Islet precursor cell (in vitro differentiated cells): ENCODE results near the gene ZHX3.

Source experiments
- DNase-seq: peaks from one replicate; pipeline ENCODE4 v3.0.0-alpha.2; 2018

The ZHX3 gene

DNA sequence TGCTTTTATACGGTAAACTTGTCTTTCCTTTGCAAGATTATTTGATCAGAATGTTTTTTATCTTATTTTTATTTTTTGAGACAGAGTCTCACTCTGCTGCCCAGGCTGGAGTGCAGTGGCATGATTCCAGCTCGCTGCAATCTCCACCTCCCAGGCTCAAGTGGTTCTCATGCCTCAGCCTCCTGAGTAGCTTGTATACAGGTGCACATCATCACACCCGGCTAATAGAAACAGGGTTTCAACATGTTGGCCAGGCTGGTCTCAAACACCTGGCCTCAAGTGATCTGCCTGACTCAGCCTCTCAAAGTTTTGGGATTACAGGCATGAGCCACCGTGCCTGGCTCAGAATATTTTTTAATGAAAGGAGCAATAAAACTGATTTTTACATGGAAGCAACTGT lies 14.2 kb upstream of the ZHX3 start:
- DNase-seq, result no peak

DNA sequence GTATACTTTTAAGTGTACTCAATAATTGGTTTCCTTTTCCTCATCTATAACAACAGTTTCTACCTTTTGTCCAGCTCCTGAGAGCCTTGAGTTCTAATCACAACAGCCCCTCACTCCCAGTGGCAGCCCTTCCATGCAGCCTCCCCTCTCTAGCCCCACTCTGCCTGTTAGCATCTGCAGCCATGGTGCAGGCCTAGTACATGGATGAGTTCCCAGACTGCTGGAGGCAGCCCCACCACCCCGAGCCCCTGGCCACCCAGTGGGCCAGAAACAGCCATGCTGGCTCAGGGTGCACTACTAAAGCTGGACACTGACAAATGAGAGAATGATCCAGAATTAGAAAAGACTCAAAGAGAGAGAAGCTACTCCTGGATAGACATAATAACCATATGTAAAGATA lies 13.4 kb upstream of the ZHX3 start:
- no peak for DNase-seq

DNA sequence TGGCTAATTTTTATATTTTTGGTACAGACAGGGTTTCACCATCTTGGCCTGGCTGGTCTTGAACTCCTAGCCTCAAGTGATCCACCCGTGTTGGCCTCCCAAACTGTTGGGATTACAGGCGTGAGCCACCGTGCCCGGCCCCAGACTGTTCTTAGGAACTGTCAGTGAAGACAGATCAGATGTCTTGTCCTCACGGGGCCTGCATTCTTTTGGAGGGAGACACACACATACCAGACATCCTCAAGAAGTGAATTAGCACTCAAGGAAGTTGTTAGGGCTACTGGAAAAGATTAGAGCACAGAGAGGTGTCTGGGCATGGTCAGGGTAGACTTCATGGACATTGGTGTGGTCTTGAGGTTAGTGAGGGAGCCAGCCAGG lies 12.8 kb upstream of the ZHX3 start:
- peak; percentile 87 for DNase-seq

- peak; percentile 95 for DNase-seq
Observed at GRCh38 chr20:41329435-41330342, 12.2 kb upstream of the ZHX3 start.

DNA sequence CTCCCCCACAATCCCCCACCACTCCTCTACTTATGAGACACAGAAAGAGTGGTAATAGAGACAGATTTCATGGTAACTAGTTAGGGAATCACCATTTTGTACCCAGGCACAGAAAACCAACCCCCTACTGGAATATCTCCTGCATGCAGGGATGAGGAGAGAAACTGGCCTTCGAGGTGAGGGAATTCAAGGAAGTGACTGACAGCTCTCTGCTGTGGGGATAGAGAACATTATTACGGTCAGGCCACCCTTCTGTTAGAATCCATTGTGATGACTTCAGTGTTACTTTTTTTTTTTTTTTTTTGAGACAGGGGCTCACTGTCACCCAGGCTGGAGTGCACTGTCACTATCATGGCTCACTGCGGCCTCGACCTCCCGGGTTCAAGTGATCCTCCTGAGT lies 9.6 kb upstream of the ZHX3 start:
- no peak for DNase-seq

DNA sequence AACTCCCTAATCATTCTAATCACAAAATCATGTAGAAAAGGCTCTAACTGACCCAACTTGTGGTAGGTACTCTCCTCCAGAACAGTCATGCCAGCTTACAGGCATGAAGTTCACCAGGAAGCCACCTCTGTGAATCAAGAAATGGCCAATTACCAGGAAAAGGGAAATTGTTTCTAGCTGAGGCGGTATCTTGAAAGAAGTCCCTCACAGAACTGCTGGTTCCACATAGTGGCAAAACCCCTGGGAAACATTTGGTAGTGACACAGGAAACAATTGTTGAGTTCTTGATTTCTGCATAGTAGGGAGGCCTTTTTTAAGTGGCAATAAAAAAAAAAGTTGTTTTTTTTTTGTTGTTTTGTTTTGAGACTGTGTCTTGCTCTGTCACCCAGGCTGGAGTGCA lies 3.4 kb upstream of the ZHX3 start:
- no peak for DNase-seq

- no peak for DNase-seq
Observed at GRCh38 chr20:41320441-41320840, 2.9 kb upstream of the ZHX3 start.

DNA sequence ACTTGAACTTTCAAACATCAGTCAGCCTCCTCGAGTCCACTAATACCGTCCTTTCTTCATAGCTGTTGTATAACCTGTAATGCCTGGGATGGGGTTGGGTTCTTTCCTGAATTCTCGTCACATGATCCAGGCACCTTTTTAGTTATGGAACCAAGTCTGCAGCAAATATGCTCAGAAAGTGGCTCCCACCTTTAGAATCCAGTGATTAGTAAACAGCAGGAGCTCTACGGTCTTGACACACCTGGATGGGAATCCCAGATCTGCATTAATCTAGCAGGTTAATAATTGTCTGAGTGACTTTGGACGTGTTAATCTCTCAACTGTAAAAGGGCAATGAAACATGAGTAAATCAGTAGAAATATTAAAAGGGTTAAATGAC lies 729 bp upstream of the ZHX3 start:
- DNase-seq, result no peak

DNA sequence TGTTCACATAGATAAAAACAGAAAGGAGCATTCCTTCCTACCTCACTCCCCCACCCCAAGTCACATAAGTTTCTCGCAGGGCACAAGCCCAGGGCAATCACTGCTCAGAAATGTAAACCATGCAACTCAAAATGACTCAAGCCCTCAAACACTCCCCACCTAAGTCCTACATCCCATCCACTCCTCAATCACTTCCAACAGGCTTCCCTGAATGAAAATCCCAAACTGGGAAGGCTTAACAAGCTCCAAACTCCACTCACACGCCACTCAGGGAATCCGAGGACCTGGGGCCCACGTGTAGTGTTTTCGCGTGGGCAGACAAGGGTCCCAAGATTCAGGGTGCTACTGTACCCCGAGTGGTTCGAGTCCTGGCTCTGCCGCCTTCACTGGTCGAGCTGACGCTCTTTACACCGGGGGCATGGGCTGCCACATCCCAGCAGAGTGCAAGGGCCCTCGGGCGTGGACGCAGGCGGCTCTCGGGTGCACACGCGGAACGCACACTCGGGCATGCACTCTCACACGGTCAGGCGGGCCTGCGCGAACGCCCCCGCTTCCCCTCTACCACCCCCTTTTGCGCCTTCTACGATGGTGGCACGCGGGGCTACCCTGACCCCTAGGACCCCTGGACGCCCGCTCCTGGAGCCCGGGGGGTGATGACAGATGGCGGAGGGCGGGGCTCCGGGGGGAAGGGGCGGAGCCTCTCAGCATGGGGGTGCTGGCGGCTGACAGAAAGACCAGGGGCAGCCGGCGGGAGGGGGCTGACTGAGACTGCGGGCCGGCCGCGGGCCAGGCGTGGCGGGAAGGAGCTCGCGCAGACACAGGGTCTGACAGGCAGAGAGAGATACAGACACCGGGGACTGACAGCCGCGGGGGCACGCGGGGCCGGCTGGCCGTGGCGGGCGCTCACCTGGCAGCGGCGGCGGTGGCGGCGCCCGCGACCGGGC lies 657 bp downstream of the ZHX3 start:
- DNase-seq, result peak; percentile 85

DNA sequence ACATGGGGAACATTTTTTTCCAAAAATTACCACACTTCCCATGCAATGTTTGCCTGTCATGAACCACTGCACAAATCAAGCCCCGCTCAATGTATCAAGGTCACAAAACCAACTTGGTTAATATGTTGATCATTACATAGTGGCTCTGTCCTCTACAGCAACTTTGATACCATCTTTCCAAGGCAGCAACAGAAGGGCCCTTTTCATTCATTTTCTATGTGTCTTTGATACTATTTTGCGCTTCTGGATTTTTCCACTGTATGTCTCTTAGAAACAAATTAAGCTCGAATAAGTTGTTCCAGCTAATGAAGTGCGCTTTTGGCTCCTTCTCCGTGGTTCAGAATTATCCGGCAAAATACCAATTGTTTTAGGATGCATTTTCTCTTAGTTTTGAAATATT lies 1.5 kb downstream of the ZHX3 start:
- DNase-seq, result no peak

DNA sequence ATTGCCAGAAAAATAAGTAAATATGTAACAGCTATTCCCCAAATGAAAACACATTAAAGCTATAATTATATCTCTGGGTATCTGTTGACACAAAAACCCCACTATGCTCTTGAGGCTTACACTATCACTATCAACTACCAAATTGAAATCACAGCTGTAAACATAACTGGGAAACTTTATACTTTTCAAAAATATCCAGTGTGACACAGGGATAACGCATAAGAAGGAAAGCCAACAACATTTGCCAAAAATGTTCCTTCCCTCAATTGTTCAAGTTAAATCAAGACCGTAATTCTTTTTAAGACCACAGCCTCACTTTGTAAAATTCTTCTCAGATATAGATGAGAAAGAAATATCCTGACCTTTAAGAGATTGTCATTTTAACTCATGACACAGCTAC lies 3.1 kb downstream of the ZHX3 start:
- no peak for DNase-seq

GRCh38 chr20:41312009-41312408 lies 5.5 kb downstream of the ZHX3 start:
- DNase-seq, result peak; percentile 13

DNA sequence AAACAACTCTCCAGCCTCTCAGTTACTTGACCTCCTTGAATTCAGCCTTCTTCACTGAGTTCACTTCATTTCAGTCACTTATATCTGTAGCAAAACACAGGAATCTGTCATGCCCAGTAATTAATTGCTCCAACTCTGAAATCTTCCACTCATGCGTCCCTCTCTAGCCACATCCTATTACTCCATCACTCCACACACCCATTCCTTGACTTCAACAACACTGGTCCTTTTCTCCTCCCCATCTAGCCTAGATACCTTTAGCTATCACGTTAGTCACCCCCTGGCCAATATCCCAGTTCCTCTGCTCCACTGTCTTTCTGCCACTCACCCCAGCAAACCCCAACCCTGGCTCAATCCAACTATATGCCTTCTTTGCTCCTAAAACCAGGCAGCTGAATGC lies 7.7 kb downstream of the ZHX3 start:
- DNase-seq, result no peak

DNA sequence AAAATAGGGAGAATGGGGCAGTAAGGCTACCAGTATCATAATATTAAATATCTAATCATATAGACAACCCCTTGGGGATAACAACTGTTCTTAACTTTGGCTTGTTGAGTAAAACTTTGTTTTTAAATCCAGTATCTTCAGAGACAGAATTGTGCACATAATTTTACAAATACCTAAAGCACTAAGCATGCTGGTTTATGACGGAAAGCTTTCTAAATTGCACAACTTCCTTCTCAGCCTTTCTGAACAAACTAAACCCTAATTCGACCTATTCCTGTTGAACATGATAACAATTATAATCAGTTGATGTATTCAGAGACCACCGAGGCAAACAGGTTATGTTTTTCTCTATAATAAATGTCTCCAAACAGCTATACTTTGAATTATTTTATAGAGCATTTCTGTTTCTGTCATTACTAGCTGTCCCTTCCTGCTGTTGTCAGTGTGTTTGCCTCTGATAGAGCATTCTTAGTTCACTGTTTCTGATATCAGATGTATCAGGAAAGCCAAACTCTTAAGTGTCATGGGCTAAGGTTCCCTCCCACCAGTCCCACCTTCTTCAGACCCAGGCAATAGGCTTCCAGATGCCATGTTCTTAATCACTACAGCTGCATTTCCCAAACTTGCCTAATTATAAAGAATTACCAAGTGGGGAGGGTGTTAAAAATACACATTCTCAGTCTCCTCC lies 8.7 kb downstream of the ZHX3 start:
- no peak for DNase-seq

- DNase-seq, result peak; percentile 49
Observed at GRCh38 chr20:41308290-41308711, 9.2 kb downstream of the ZHX3 start.

- peak; percentile 18 for DNase-seq
Observed at GRCh38 chr20:41307021-41307420, 10.5 kb downstream of the ZHX3 start.

DNA sequence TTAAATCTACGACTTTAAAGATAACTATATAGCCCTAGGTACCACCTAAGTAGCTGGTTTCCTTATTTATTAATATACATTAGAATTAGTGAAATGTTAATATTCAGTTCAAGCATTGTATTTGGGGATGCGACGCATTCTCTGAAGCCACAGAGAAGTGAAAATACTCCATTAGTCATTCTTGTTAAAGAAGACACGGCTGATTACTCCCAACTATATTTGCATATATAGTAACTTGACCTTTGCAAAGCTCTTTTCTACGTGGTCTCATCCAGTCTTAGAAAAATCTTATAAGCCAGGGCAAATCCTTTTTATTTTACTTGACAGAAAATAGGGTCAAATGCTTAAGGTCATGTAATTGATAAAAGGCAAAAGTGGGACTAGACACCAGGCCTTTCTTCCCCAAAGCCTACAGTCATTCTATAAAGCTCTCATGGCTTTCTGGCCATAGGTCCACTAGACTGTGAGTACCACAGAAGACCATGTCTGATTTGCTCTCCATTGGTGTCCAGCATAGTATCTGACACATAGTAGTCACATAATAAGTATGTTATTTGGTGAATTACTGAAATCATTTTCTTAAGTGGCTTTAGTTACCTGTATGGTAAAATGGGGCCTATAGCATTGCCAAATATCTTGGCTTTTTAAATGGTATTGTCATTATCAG lies 11.3 kb downstream of the ZHX3 start:
- DNase-seq, result no peak

DNA sequence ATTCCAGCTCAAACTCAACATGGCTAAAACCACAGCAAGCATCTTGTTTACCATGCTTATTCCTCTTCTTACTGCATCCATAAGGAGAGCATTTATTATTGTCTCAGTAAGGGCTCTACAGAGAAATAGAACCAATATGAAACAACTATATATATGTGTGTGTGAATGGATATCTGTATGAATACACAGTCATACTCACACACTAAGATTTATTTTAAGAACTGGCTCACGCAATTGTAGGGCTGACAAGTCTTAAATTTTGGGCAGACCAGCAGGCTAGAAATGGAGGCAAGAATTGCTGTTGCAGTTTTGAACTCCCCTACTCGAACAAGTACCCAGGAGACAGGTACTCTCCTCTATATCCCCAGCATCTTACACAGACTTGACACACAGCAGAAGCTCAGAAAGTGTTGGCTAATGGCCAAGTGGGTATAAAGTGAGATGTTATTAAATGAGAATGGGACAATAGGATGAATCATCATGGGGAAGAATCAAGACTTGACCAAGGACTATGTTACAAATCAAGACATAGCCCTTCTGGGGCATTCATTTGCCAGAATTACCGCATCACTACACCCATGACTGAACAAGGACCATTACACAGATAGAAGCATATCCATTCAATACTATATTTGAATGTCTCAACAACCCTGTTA lies 13.0 kb downstream of the ZHX3 start:
- DNase-seq, result no peak

- no peak for DNase-seq
Observed at GRCh38 chr20:41304002-41304401, 13.5 kb downstream of the ZHX3 start.

- no peak for DNase-seq
Observed at GRCh38 chr20:41300886-41301285, 16.6 kb downstream of the ZHX3 start.

- no peak for DNase-seq
Observed at GRCh38 chr20:41300383-41300782, 17.1 kb downstream of the ZHX3 start.

DNA sequence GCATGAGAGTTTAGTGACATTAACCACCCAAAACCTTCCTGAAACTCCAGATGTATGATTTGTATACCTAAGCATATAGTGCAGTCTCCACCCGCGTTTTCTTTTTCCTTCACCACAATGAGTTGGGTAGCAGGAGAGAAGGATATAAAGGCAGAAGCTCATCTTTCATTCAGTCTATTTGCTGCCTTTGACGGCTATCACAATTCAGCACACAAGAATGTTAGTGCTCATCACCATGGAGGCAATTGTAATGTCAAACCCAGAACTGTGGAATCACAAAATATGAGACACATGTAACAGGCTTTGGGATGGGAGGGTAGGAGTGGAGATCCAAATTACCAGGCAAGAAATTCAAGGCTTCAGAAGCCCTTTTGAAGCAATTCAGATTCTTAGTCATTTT lies 17.6 kb downstream of the ZHX3 start:
- DNase-seq, result no peak
